Motor neuron (in vitro differentiated cells): ENCODE measurements around the gene DIRAS2. TPM values are rescaled to one million over a fixed set of nuclear protein-coding genes. Genes with fewer than 3 reads are reported as not detected.

Experiments
- ATAC-seq, 8 experiments: fragments of 200-7000 bp; cut with Tn5 transposase; replicated peaks in 6 of 8; 2 replicates each; pipeline ENCODE4 v1.8.0; 2021; ENCODE audit warnings: mild to moderate bottlenecking in 8 of 8, moderate library complexity in 8 of 8
- H3K27ac ChIP-seq, 2 donors: fragments of 250-450 bp; sonication (Bioruptor Pico); 2 replicates each; pipeline ENCODE4 v1.9.0; 2021; ENCODE audit warnings: antibody characterized with exemption in 2 of 2, mild to moderate bottlenecking in 2 of 2, moderate library complexity in 1 of 2
- H3K4me1 ChIP-seq, 2 donors: fragments of 250-450 bp; sonication (Bioruptor Pico); replicated peaks in 1 of 2; 2 replicates each; pipeline ENCODE4 v1.6.1; 2021; ENCODE audit warnings: antibody characterized with exemption in 2 of 2, mild to moderate bottlenecking in 2 of 2, moderate library complexity in 1 of 2
- H3K4me3 ChIP-seq, 5 donors: fragments of 250-450 bp; sonication (Bioruptor Pico); 2 replicates each; pipeline ENCODE4 v1.9.0; 2021; ENCODE audit warnings: antibody characterized with exemption in 5 of 5, mild to moderate bottlenecking in 5 of 5, moderate library complexity in 4 of 5
- WGBS, 10 experiments: fragments of 450-650 bp; shearing (Covaris generic); methylation state at CpG; one replicate each; pipeline ENCODE4 v1.0.0; 2022; 5-methylcytosine and 5-hydroxymethylcytosine counted together
- in situ Hi-C, 9 experiments: fragments of 400-800 bp; cut with MboI; loops; one replicate each; pipeline ENCODE4 v1.15.0; 2021; ENCODE audit warnings: low sequenced_read_pairs in 9 of 9, low pct_unique_long_range_greater_than_20kb in 2 of 9; ENCODE audit not compliant: unreplicated experiment in 9 of 9
- total RNA-seq, 8 experiments: library from RNA; unstranded; fragments of 300-600 nt; gene quantifications; 2 replicates each; pipeline versions ENCODE4 v1.2.3 to v1.2.4, GENCODE V29; 2022

The DIRAS2 gene
- total RNA-seq, 8 experiments from 2014 or later, result 12.3 to 60.5 (median 23.7) TPM; not detected in 3

DNA sequence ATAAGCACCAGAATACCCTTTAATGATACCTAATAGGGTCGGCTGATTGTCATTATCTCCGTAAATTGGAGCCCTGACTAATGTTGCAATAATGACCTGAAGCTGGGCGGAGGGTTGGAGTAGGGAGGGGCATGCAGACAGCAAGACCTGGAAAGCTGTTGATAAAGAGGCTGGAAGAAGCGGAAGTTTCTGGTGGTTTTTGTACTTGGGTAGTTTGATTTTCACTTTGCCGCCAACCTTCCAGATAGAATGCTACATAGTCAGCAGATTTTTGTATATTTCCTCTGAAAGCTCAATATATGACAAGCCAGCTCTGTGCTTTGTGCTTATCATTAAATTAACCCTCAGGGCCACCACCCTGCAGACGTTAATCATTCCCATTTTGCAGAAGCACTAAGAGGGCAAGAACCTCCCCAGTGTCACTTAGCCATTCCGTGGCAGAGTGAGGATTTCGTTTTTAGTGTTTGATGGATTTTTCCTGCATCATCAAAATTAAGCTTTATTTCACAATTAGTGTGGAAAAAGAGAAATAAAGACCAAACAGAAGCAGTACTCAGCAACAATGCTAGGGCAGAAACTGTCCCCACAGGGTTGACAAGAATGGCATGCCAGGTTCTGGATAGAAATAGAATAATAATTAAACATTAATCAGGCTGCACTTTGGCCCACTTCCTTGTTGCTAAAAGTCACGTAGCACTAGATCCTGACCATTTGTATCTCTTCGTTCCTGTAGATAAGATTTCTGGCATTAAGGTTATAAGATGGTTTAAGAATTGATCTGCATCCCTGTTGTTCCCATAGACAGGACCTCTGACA lies 34.7 kb downstream of the DIRAS2 start:
- no peak for ATAC-seq
- Histone ChIP-seq H3K4me1 (no peaks in the 10 kb centered on the region), H3K4me3 (no peak overlapping the region), H3K27ac (no peak overlapping the region)
- WGBS, 10 experiments, result 14 to 94% (median 71%) methylated on average over 3 to 10 of the region's 10 CpGs
- in situ Hi-C loops, result no loop called here

DNA sequence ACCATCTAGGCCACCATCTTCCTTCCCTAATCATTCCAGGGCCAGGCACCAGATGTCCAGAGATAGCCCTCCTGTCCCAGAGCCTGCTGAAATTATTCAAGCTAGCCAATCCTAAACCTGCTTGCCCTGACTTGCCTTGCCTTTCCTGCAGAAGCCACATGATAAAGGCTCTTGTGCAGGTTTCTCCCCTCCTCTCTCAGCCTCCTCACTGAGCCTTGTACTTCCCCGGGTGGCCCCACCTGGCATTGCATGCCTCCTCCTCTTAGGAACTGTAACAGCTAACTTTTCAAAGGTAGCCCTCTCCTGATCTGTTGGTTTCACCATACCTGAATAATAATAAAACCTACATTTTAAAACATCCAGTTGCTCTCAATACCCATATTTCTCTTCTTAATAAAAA lies 42.6 kb downstream of the DIRAS2 start:
- in situ Hi-C loops, result no loop called here
- 57 to 88% (median 82%) methylated on average over 1 of the region's 1 CpG; no CpG with 5 or more reads in 6 of the 10 experiments for WGBS, 10 experiments

DNA sequence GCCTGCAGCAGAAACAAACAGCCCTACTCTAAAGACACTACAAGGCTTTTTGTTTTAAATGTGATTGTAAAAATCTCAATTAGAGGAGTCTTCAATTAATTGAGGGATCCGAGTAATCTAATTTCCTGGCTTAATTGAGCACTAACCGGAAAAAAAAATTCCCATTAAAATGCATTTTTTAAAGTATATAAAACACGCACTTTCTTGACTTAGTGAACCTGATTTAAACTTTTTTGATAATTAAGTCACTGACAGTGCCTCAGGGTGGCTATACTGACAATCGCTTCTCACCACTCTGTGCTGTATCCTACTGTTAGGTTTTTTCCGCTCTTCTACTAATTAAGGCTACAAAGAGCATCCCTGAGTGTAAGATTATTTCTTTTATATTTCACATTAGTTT lies 44.4 kb downstream of the DIRAS2 start:
- WGBS, 10 experiments, result 42 to 100% (median 91%) methylated on average over 1 to 5 of the region's 5 CpGs
- in situ Hi-C loops, result no loop called here
- ATAC-seq, result no peak

More for the DNA sequence above, 42.6 kb downstream of the DIRAS2 start:
- no peaks in the 10 kb centered on the region for H3K4me1 ChIP-seq
- no peak overlapping the region for H3K27ac ChIP-seq
- no peak for ATAC-seq
- H3K4me3 ChIP-seq, result no peak overlapping the region

DNA sequence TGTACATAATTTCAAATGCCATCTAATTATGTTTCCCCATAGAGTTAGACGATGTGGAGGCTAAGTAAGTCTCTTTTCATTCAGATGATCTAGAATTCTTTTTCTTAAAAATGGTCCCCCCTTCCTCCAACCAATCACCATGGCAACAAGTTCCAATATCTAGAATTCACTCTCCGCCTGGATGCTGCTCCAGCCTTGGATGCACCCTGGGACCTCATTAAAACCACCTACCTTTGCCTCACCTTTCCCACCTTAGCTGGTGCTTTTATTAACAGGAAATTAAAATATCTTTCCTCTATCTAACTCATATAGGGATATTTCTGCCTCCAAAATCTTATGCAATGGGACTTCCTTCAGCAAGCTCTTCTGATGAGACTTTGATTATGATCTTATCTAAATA lies 49.0 kb downstream of the DIRAS2 start:
- Histone ChIP-seq H3K4me3 (no peak overlapping the region), H3K27ac (no peak overlapping the region), H3K4me1 (no peaks in the 10 kb centered on the region)
- no peak for ATAC-seq
- in situ Hi-C loops, result no loop called here
- 0 to 100% (median 76%) methylated on average over 1 to 2 of the region's 2 CpGs for WGBS, 10 experiments

More for the DNA sequence above, 44.4 kb downstream of the DIRAS2 start:
- Histone ChIP-seq H3K27ac (no peak overlapping the region), H3K4me1 (no peaks in the 10 kb centered on the region), H3K4me3 (no peak overlapping the region)

DNA sequence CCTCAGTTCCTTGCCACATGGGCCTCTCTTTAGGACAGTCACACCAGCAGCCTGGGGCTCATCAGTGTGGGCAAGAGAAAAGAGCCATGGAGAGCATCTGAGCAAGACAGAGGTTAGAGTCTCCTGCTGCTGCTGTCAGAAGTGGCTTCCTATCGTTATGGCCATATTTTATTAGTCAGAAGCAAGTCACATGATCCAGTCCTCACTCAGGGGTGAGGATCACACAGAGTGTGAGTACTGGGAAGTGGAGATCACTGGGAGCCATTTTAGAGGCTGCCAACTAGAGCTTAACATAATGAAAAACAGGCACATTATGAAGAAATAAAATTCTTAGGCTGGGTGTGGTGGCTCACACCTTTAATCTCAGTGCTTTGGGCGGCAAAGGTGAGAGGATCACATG lies 62.0 kb downstream of the DIRAS2 start:
- Histone ChIP-seq H3K4me3 (no peak overlapping the region), H3K4me1 (peaks cover 3 to 7% of the 10 kb centered on the region in 2 donors), H3K27ac (no peak overlapping the region)
- 0 to 100% (median 80%) methylated on average over 1 to 2 of the region's 2 CpGs; no CpG with 5 or more reads in 3 of the 10 experiments for WGBS, 10 experiments
- in situ Hi-C loops, result no loop called here
- ATAC-seq, result peak in 1 of 8 experiments; percentile 28

DNA sequence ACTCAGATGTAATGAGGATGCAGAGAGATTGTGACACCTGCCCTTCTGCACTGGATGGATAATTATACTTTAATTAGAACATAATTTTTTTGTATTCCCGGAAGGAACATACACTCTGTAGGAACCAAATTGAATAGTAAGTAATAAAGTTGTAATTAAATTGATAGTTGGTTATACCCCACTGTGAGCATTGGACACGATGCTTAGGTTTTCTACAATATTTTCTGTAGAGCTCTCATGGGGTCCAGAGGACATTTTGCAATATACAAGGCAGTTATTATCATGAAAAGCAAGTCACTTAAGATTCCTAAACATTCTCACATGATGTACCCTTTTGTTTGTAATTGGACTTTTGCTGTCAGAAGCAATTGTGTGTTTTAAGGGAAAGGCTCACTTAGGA lies 63.4 kb downstream of the DIRAS2 start:
- WGBS, 10 experiments, result 0 to 100% (median 44%) methylated on average over 1 to 2 of the region's 2 CpGs; no CpG with 5 or more reads in 4 of the 10 experiments
- Histone ChIP-seq H3K4me1 (peaks cover 3 to 7% of the 10 kb centered on the region in 2 donors), H3K4me3 (no peak overlapping the region), H3K27ac (no peak overlapping the region)
- ATAC-seq, result no peak
- in situ Hi-C loops, result no loop called here

DNA sequence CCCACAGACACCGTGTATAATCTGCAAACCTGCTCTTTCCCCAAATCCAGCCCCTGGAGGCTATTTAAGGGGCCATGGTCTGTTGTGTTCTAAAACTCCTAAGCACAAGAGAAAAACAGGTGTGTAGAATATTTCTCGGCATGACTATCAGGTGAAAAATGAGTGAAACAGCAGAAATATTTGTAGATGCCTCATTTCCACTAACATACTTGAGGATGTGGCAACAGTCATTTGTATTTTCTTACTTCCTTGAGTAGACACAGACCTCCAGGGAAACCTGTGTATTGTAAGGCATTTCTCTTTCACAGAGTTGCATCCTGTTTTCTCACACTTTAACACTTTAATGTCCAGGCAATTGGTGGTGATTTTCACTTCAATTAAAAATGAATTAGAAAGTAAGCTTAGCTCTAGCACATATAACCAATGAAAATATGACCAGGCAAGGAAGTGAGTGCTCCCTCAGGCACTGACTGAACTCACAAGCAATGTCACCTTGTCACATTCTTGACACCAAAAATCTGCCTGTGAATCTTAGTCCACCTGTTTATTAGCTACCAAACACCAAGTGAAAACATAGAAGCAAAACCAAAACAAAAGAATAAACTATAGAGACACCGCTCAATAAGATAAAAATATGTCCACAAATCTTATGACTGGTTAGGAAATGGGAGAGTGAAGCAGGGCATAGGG lies 64.4 kb downstream of the DIRAS2 start:
- in situ Hi-C loops, result no loop called here
- Histone ChIP-seq H3K27ac (no peak overlapping the region), H3K4me1 (peaks cover 3 to 7% of the 10 kb centered on the region in 2 donors), H3K4me3 (no peak overlapping the region)
- no peak for ATAC-seq
- 0 to 100% (median 69%) methylated on average over 1 to 3 of the region's 3 CpGs for WGBS, 10 experiments

DNA sequence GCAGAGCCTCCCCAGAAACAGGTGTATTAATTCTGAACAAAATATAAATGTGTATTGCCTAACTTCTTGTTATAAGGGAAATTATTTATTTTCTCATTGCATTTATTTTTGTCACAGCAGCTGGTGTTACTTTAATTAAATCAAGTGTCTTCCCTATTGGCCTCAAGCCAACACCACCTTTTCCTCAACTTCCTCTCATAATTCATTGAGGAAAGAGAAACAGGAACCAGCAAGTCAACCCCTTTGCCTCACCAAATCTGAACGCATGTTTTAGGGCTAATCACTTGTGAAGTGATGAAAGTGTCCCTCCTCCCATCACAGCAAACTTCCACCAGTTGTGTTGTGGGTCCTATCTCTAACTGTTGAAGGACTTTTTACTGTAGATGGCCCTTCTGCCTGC lies 73.1 kb downstream of the DIRAS2 start:
- in situ Hi-C loops, result no loop called here
- no peak overlapping the region for H3K27ac ChIP-seq
- H3K4me3 ChIP-seq, result no peak overlapping the region
- no peaks in the 10 kb centered on the region for H3K4me1 ChIP-seq
- WGBS, 10 experiments, result 0 to 90% (median 13%) methylated on average over 1 of the region's 1 CpG; no CpG with 5 or more reads in 3 of the 10 experiments
- ATAC-seq, result no peak

DNA sequence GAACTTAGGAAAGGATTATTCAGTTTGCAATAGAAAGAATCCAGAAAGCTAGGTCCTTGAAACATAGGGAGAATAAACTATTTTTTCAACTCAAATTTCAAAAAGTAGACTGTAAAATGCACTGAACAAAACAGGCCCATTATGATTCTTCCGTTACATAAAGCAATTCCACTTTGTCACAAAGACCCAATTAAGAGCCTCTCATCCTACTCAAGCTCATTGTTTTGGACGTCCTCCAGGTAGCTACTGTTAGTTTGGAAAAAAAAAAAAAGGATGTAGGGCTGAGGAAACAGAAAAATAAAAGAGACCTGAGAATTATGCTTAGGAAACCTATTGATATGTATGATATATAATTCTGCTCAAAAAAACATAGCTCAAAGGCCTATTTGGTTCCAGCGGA lies 74.0 kb downstream of the DIRAS2 start:
- 0 to 100% (median 84%) methylated on average over 2 to 3 of the region's 3 CpGs for WGBS, 10 experiments
- Histone ChIP-seq H3K27ac (no peak overlapping the region), H3K4me1 (peaks cover 4% of the 10 kb centered on the region in 2 donors), H3K4me3 (no peak overlapping the region)
- in situ Hi-C loops, result no loop called here
- no peak for ATAC-seq

DNA sequence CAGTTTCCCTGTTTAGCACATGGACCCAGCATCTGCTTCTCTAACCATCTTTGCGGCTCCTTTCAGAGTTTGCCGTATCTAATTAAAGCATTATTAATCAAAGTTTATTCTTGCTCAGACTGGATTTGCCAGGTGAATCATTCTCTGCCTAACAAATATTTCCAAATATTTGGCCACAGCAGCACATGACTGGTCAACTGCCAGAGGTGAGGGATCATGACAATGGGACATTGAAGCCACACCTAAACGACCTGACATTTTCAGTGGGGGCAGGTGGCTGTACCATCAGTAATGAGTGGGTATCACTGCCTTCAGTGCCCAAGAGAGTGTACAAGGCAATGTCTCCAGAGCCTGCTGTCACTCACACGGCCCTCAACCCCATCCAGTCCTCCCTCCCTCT lies 80.4 kb downstream of the DIRAS2 start:
- ATAC-seq, result no peak
- H3K4me3 ChIP-seq, result no peak overlapping the region
- WGBS, 10 experiments, result 0 to 100% (median 83%) methylated on average over 1 to 4 of the region's 4 CpGs; no CpG with 5 or more reads in 1 of the 10 experiments
- peaks cover 10 to 22% of the 10 kb centered on the region in 2 donors for H3K4me1 ChIP-seq
- in situ Hi-C loops, result no loop called here
- H3K27ac ChIP-seq, result no peak overlapping the region

Other genes with a start within 250 kb of the DIRAS2 start
- under 1 TPM in 6 of 8 experiments, not detected in 2; 0.05 to 0.43 (median 0.16) TPM for gene SYK, start 159.0 kb upstream of the DIRAS2 start, total RNA-seq